Panc1 (cell line): ENCODE data around the gene GON7. TPM values are rescaled to one million over a fixed set of nuclear protein-coding genes. Genes with fewer than 3 reads are reported as not detected.
A peak's percentile ranks its signal among the peaks of the same experiment; 100 is the strongest.

ENCODE experiments used
- ATAC-seq: fragments of 200-7000 bp; cut with Tn5 transposase; 2 replicates; pipeline ENCODE4 v1.9.1; 2020; ENCODE audit warnings: mild to moderate bottlenecking, moderate library complexity
- BruUV-seq: library from RNA; stranded (reverse); fragments of 400-500 nt; replicated peaks from 2 replicates; lab custom pipeline; 2021; lab: Mats Ljungman, UMichigan
- CTCF ChIA-PET: fragments of 300-600 bp; sonication (Branson Sonifier 250); formaldehyde crosslinking; loops from one replicate; lab custom pipeline; 2022; ENCODE audit warnings: antibody characterized with exemption; lab: Charles Lee
- POLR2A ChIA-PET: fragments of 300-600 bp; sonication (Branson Sonifier 250); formaldehyde crosslinking; loops from one replicate; lab custom pipeline; 2022; ENCODE audit warnings: antibody characterized with exemption; lab: Charles Lee
- DNase-seq: peaks from one replicate; pipeline ENCODE4 v3.0.0-alpha.2; 2010; ENCODE audit warnings: low read depth, low spot score
- H3K27ac ChIP-seq: 2 replicates; pipeline ENCODE4 v1.5.1; 2011; ENCODE audit warnings: mild to moderate bottlenecking, low read length, inconsistent platforms
- H3K27me3 ChIP-seq: fragments of 200-500 bp; sonication (Bioruptor generic); 2 replicates; pipeline ENCODE4 v1.6.0; 2014; ENCODE audit warnings: low read length, inconsistent platforms; ENCODE audit not compliant: control insufficient read depth, insufficient read depth
- H3K36me3 ChIP-seq: fragments of 200-500 bp; sonication (Bioruptor generic); 2 replicates; pipeline ENCODE4 v1.5.1; 2014; ENCODE audit warnings: inconsistent platforms, mild to moderate bottlenecking, low read length, moderate library complexity; ENCODE audit not compliant: control insufficient read depth, insufficient read depth
- H3K4me1 ChIP-seq: 2 replicates; pipeline ENCODE4 v1.5.1; 2011; ENCODE audit warnings: inconsistent platforms, mild to moderate bottlenecking, low read length, moderate library complexity; ENCODE audit not compliant: control insufficient read depth, insufficient read depth
- H3K4me3 ChIP-seq, 2 experiments: 2 replicates each; pipeline ENCODE4 v1.5.1; 2011 to 2012; ENCODE audit warnings: low read depth in 2 of 2, low read length in 2 of 2, mild to moderate bottlenecking in 2 of 2, inconsistent platforms in 1 of 2, moderate library complexity in 1 of 2
- H3K9me3 ChIP-seq: fragments of 200-500 bp; sonication (Bioruptor generic); 2 replicates; pipeline ENCODE4 v1.5.1; 2014; ENCODE audit warnings: low read depth, mild to moderate bottlenecking, inconsistent platforms, low read length, moderate library complexity; ENCODE audit not compliant: control insufficient read depth, insufficient read depth
- POLR2AphosphoS5 ChIP-seq: IDR thresholded peaks from 2 replicates; pipeline ENCODE4 v1.6.1; 2012; ENCODE audit warnings: mild to moderate bottlenecking, low read depth, low read length, moderate library complexity
- REST ChIP-seq, 2 experiments: IDR thresholded peaks; 2 replicates each; pipeline ENCODE4 v1.6.1; 2011 to 2012; ENCODE audit warnings: low read depth in 2 of 2, control low read depth in 1 of 2, low read length in 1 of 2, mild to moderate bottlenecking in 1 of 2, moderate library complexity in 1 of 2; ENCODE audit not compliant: insufficient read depth in 1 of 2
- SIN3A ChIP-seq: IDR thresholded peaks from 2 replicates; pipeline ENCODE4 v1.6.1; 2012; ENCODE audit warnings: low read depth, mild to moderate bottlenecking, low read length, moderate library complexity, borderline replicate concordance; ENCODE audit not compliant: insufficient read depth
- TCF7L2 ChIP-seq: IDR thresholded peaks from 2 replicates; pipeline ENCODE4 v1.6.1; 2011; ENCODE audit warnings: mild to moderate bottlenecking, low read depth, low read length, inconsistent platforms
- in situ Hi-C: cut with HindIII; loops from 2 replicates; pipeline ENCODE4 v1.10.0; 2016; ENCODE audit warnings: low sequenced_read_pairs, low pct_unique_long_range_greater_than_20kb
- intact Hi-C: fragments of 100-400 bp; cut with micrococcal nuclease; formaldehyde crosslinking; loops from one replicate; pipeline ENCODE4 v1.10.0; 2022; ENCODE audit not compliant: unreplicated experiment
- total RNA-seq: library from RNA; stranded (reverse); gene quantifications from one replicate; pipeline ENCODE4 v1.2.1, GENCODE V29; 2021; ENCODE audit not compliant: unreplicated experiment
- TF ChIP-seq, protein P1 (sequence below): fragments of 450-650 bp; IDR thresholded peaks from 2 replicates; pipeline ENCODE4 v1.5.1; 2017; ENCODE audit warnings: mild to moderate bottlenecking

GON7 gene
- total RNA-seq, 1 experiment from 2014 or later = 9.5 TPM

DNA sequence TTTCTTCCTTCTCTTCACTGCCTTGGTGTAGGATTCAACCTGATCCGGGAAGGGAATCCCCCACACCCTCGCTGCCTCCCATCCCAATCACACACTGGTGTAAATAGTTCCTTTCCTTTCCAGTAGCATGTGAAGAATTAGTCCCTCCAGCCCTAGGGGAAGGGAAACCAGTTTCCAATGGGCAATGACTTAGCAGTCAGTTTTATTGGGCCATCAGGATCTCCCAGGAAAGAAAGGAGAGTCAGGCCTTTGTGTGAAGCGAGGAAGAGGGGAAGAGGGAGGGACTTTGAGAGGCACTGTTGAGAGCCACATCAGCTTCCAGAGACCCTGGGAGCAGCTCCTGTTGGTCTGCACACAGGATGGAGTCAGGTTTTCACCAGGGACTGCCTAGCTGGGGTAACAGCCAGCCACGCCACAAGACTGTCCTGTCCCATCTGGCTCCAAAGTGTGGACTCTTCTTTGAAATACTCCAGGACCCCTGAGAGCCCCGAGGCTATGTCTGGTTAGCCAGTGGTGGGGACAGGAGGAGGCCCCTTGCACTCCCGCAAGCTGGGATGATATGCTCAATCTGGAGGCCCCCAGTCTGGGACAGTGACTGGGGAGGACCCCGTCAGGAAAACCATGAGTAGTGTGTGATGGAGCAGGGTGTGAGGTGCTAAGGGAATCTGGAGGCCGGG lies 50.0 kb downstream of the GON7 start:
- Histone ChIP-seq H3K9me3 (no peaks in the 10 kb centered on the region), H3K27ac (no peak overlapping the region), H3K4me3 (no peak overlapping the region), H3K4me1 (no peaks in the 10 kb centered on the region), H3K27me3 (no peaks in the 10 kb centered on the region), H3K36me3 (no peaks in the 10 kb centered on the region)
- in situ Hi-C loops = no loop called here
- ChIA-PET POLR2A (no interaction called here), CTCF (no interaction called here)
- BruUV-seq = no TSS peak
- ATAC-seq (peak; percentile 42; the same call in 1 of the 2 replicates), DNase-seq (no peak)
- TF ChIP-seq POLR2AphosphoS5 = no peak
- TF ChIP-seq, protein P1, sequence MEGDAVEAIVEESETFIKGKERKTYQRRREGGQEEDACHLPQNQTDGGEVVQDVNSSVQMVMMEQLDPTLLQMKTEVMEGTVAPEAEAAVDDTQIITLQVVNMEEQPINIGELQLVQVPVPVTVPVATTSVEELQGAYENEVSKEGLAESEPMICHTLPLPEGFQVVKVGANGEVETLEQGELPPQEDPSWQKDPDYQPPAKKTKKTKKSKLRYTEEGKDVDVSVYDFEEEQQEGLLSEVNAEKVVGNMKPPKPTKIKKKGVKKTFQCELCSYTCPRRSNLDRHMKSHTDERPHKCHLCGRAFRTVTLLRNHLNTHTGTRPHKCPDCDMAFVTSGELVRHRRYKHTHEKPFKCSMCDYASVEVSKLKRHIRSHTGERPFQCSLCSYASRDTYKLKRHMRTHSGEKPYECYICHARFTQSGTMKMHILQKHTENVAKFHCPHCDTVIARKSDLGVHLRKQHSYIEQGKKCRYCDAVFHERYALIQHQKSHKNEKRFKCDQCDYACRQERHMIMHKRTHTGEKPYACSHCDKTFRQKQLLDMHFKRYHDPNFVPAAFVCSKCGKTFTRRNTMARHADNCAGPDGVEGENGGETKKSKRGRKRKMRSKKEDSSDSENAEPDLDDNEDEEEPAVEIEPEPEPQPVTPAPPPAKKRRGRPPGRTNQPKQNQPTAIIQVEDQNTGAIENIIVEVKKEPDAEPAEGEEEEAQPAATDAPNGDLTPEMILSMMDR = no peak
- TF ChIP-seq REST (IDR thresholded peaks at IDR 0.05; ENCODE audit: insufficient read depth in 1 of 2, low read depth in 2 of 2, low read length in 1 of 2) = no peak
- TF ChIP-seq SIN3A = no peak
- no peak for TF ChIP-seq TCF7L2
- intact Hi-C loops = no loop called here

- in situ Hi-C loops = no loop called here
- DNase-seq (no peak), ATAC-seq (no peak)
- no peaks in the 10 kb centered on the region for H3K9me3 ChIP-seq
- POLR2A ChIA-PET = interaction anchor here (0.6 kb wide), 1 partner anchor 109 kb away, joined by 5 read pairs; no protein-coding TSS in a partner anchor
- CTCF ChIA-PET = interaction anchor here (0.6 kb wide), 1 partner anchor 14 kb away, joined by 4 read pairs; no protein-coding TSS in a partner anchor
- TF ChIP-seq REST (IDR thresholded peaks at IDR 0.05; ENCODE audit: insufficient read depth in 1 of 2, low read depth in 2 of 2, low read length in 1 of 2) (no peak), SIN3A (no peak), POLR2AphosphoS5 (no peak)
- TF ChIP-seq, protein P1 = no peak
- no peak overlapping the region for H3K4me3 ChIP-seq
- intact Hi-C loops = no loop called here
- BruUV-seq = no TSS peak
- no peaks in the 10 kb centered on the region for H3K36me3 ChIP-seq
- no peak overlapping the region for H3K27ac ChIP-seq
- no peaks in the 10 kb centered on the region for H3K4me1 ChIP-seq
- no peaks in the 10 kb centered on the region for H3K27me3 ChIP-seq
Observed at GRCh38 chr14:93155667-93156066, 51.2 kb downstream of the GON7 start.
